PC-3 (cell line): ENCODE data around the gene STXBP3. TPM values are rescaled to one million over a fixed set of nuclear protein-coding genes. Genes with fewer than 3 reads are reported as not detected.

Experiments
- ATAC-seq: fragments of 200-7000 bp; cut with Tn5 transposase; 2 replicates; pipeline ENCODE4 v1.9.1; 2020; ENCODE audit warnings: mild to moderate bottlenecking, moderate library complexity
- BruUV-seq: library from RNA; stranded (reverse); fragments of 400-500 nt; replicated peaks from 2 replicates; lab custom pipeline; 2021; lab: Mats Ljungman, UMichigan
- CTCF ChIA-PET: fragments of 300-600 bp; sonication (Branson Sonifier 250); formaldehyde crosslinking; loops from one replicate; lab custom pipeline; 2022; ENCODE audit warnings: antibody characterized with exemption; lab: Charles Lee
- POLR2A ChIA-PET: fragments of 300-600 bp; sonication (Branson Sonifier 250); formaldehyde crosslinking; loops from one replicate; lab custom pipeline; 2022; ENCODE audit warnings: antibody characterized with exemption; ENCODE audit not compliant: unreplicated experiment; lab: Charles Lee
- DNase-seq: peaks from one replicate; pipeline ENCODE4 v3.0.0-alpha.2; 2015
- H2AFZ ChIP-seq: fragments of 300-600 bp; sonication (generic); 2 replicates; pipeline ENCODE4 v1.6.0; 2016; ENCODE audit warnings: antibody characterized with exemption, low read length
- H3F3A ChIP-seq: fragments of 300-600 bp; sonication (generic); one replicate; pipeline ENCODE4 v1.6.0; 2017; ENCODE audit warnings: antibody characterized with exemption, low read length, control low read depth, mild to moderate bottlenecking; ENCODE audit not compliant: unreplicated experiment
- H3K27ac ChIP-seq: fragments of 300-600 bp; sonication (generic); 2 replicates; pipeline ENCODE4 v1.5.1; 2016; ENCODE audit warnings: mild to moderate bottlenecking, low read length
- H3K27me3 ChIP-seq: fragments of 300-600 bp; sonication (generic); 2 replicates; pipeline ENCODE4 v1.6.1; 2016; ENCODE audit warnings: low read length, mixed read lengths
- H3K36me3 ChIP-seq: fragments of 300-600 bp; sonication (generic); 2 replicates; pipeline ENCODE4 v1.6.1; 2016; ENCODE audit warnings: low read depth, mixed run types, low read length, mixed read lengths
- H3K4me1 ChIP-seq: fragments of 300-600 bp; sonication (generic); 2 replicates; pipeline ENCODE4 v1.5.1; 2016; ENCODE audit warnings: low read length; ENCODE audit not compliant: insufficient read depth
- H3K4me2 ChIP-seq: fragments of 300-600 bp; sonication (generic); 2 replicates; pipeline ENCODE4 v1.6.0; 2016; ENCODE audit warnings: low read length
- H3K4me3 ChIP-seq: fragments of 300-600 bp; sonication (generic); 2 replicates; pipeline ENCODE4 v1.5.1; 2016; ENCODE audit warnings: mild to moderate bottlenecking, low read length, mixed read lengths
- H3K79me2 ChIP-seq: fragments of 300-600 bp; sonication (generic); 2 replicates; pipeline ENCODE4 v1.6.1; 2017; ENCODE audit warnings: low read length, mixed read lengths
- H3K9ac ChIP-seq: fragments of 300-600 bp; sonication (generic); 2 replicates; pipeline ENCODE4 v1.6.0; 2016; ENCODE audit warnings: mild to moderate bottlenecking, low read length
- H3K9me2 ChIP-seq: fragments of 300-600 bp; sonication (generic); replicated peaks from 2 replicates; pipeline ENCODE4 v1.6.1; 2016; ENCODE audit warnings: mixed run types, low read length, mixed read lengths
- H3K9me3 ChIP-seq: fragments of 300-600 bp; sonication (generic); 2 replicates; pipeline ENCODE4 v1.6.1; 2016; ENCODE audit warnings: low read length, mixed read lengths
- H4K20me1 ChIP-seq: fragments of 300-600 bp; sonication (generic); 2 replicates; pipeline ENCODE4 v1.6.1; 2016; ENCODE audit warnings: low read length, mixed read lengths
- CTCF ChIP-seq: fragments of 300-600 bp; sonication (generic); conservative IDR thresholded peaks from 2 replicates; pipeline ENCODE4 v1.5.1; 2017; ENCODE audit warnings: antibody characterized with exemption, low read depth, mild to moderate bottlenecking, low read length
- EZH2 ChIP-seq: fragments of 300-600 bp; sonication (generic); IDR thresholded peaks from one replicate; pipeline ENCODE4 v1.6.1; 2017; ENCODE audit warnings: antibody characterized with exemption, mild to moderate bottlenecking, low read length; ENCODE audit not compliant: unreplicated experiment
- EZH2phosphoT487 ChIP-seq: fragments of 300-600 bp; sonication (generic); IDR thresholded peaks from 2 replicates; pipeline ENCODE4 v1.6.1; 2018; ENCODE audit warnings: mild to moderate bottlenecking, antibody characterized with exemption, low read length, borderline replicate concordance
- intact Hi-C: fragments of 100-400 bp; cut with micrococcal nuclease; formaldehyde crosslinking; loops from 2 replicates; pipeline ENCODE4 v1.9.0; 2023
- total RNA-seq: library from RNA; depleted of rRNA; stranded (reverse); fragments of >200 nt; gene quantifications from 2 replicates; pipeline ENCODE4 v1.2.3, GENCODE V29; 2014

Gene STXBP3
- total RNA-seq, 1 experiment from 2014 or later = 17.2 TPM

DNA sequence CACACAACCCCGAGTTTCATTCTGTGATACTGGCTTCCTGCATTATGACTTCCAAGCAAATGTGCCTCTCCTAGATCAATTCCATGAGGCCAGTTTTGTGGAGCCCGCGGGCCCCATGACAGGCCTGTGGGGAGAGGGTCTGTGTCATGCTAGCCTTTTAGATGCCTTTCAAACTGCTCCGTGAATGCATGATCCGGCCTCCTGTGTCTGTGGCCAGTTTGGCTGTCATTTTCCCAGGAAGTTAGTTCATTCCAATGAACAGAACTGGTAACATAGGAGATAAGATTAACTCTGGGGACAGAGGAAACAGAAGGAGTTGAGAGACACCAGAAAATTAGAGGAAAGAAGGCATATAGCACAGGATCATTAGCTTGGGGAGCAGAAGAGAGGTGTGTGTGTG is 30.5 kb upstream of the STXBP3 start:
- no peak for DNase-seq
- no peaks in the 10 kb centered on the region for H3K36me3 ChIP-seq
- H3K27me3 ChIP-seq = no peaks in the 10 kb centered on the region
- H3K9me3 ChIP-seq = no peaks in the 10 kb centered on the region
- POLR2A ChIA-PET = no interaction called here
- no peak overlapping the region for H3K9ac ChIP-seq
- no peak overlapping the region for H3K4me3 ChIP-seq
- H3F3A ChIP-seq = no peaks in the 10 kb centered on the region
- no peaks in the 10 kb centered on the region for H3K9me2 ChIP-seq
- no peak overlapping the region for H3K4me2 ChIP-seq
- no peaks in the 10 kb centered on the region for H3K79me2 ChIP-seq
- no peaks in the 10 kb centered on the region for H4K20me1 ChIP-seq
- CTCF ChIA-PET = no interaction called here
- no peak overlapping the region for H2AFZ ChIP-seq
- no peak overlapping the region for H3K27ac ChIP-seq
- H3K4me1 ChIP-seq = peaks cover 22% of the 10 kb centered on the region
- ATAC-seq = no peak
- intact Hi-C loops = no loop called here
- BruUV-seq = no TSS peak
- TF ChIP-seq CTCF = no peak
- no peak for TF ChIP-seq EZH2
- TF ChIP-seq EZH2phosphoT487 = no peak

GRCh38 chr1:108716437-108717230 is 29.8 kb upstream of the STXBP3 start:
- CTCF ChIA-PET = no interaction called here
- Histone ChIP-seq H3K4me1 (peaks cover 22% of the 10 kb centered on the region), H3K9ac (no peak overlapping the region), H3K4me2 (no peak overlapping the region), H3K4me3 (no peak overlapping the region), H4K20me1 (no peaks in the 10 kb centered on the region), H3K27me3 (no peaks in the 10 kb centered on the region), H3K9me2 (no peaks in the 10 kb centered on the region), H3K27ac (no peak overlapping the region), H3K36me3 (no peaks in the 10 kb centered on the region), H3K9me3 (no peaks in the 10 kb centered on the region), H3K79me2 (no peaks in the 10 kb centered on the region), H3F3A (no peaks in the 10 kb centered on the region), H2AFZ (no peak overlapping the region)
- no TSS peak for BruUV-seq
- DNase-seq = no peak
- POLR2A ChIA-PET = no interaction called here
- intact Hi-C loops = no loop called here
- ATAC-seq = no peak
- TF ChIP-seq EZH2 (no peak), EZH2phosphoT487 (no peak), CTCF (no peak)

DNA sequence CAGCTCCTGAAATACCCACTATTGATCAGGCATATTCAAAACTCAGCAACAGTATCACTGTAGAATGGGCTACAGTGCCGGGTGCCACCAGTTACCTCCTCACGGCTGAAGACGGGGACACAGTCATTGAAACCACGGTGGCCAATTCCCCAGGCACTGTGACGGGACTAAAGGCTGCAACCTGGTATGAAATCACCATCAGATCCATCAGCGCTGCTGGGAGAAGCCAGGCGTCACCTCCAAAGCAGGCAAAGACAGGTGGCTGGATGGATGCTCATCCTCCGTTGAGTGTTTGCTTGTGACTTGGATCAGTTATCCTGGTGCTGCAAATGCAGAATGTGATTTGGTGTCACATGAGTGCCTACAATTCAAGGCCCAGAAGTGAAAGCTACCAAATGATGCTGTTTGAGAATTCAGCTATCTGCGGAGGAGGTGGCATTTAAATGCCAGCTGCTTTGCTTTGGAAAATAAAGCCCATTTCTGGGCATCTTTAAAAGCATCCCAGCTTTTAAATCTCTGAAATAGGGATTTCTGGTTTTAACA is 28.6 kb upstream of the STXBP3 start:
- ChIA-PET POLR2A (no interaction called here), CTCF (no interaction called here)
- Histone ChIP-seq H3K9ac (no peak overlapping the region), H3K79me2 (no peaks in the 10 kb centered on the region), H3K36me3 (no peaks in the 10 kb centered on the region), H4K20me1 (no peaks in the 10 kb centered on the region), H3K4me1 (peaks cover 22% of the 10 kb centered on the region), H2AFZ (no peak overlapping the region), H3K27me3 (no peaks in the 10 kb centered on the region), H3K27ac (no peak overlapping the region), H3K4me2 (no peak overlapping the region), H3F3A (no peaks in the 10 kb centered on the region), H3K9me2 (no peaks in the 10 kb centered on the region), H3K4me3 (no peak overlapping the region), H3K9me3 (no peaks in the 10 kb centered on the region)
- DNase-seq = no peak
- no peak for ATAC-seq
- intact Hi-C loops = no loop called here
- no TSS peak for BruUV-seq
- TF ChIP-seq CTCF (no peak), EZH2phosphoT487 (no peak)
